Neural progenitor cell (in vitro differentiated cells): ENCODE results near the gene PODN. TPM values are rescaled to one million over a fixed set of nuclear protein-coding genes. Genes with fewer than 3 reads are reported as not detected.

Experiments
- DNase-seq: peaks from one replicate; pipeline ENCODE4 v3.0.0-alpha.2; 2016; ENCODE audit warnings: low spot score
- H2AFZ ChIP-seq: fragments of 200-600 bp; sonication (generic); replicated peaks from 2 replicates; pipeline ENCODE4 v1.6.1; 2016; ENCODE audit warnings: antibody characterized with exemption
- H3F3A ChIP-seq: fragments of 200-600 bp; sonication (generic); 2 replicates; pipeline ENCODE4 v1.6.1; 2016; ENCODE audit warnings: antibody characterized with exemption, low read depth
- H3K27ac ChIP-seq: fragments of 200-600 bp; sonication (generic); 2 replicates; pipeline ENCODE4 v1.5.1; 2016; ENCODE audit warnings: mild to moderate bottlenecking
- H3K27me3 ChIP-seq: fragments of 200-600 bp; sonication (generic); 2 replicates; pipeline ENCODE4 v1.6.1; 2016; ENCODE audit warnings: mild to moderate bottlenecking, moderate library complexity
- H3K36me3 ChIP-seq: fragments of 200-600 bp; sonication (generic); 2 replicates; pipeline ENCODE4 v1.5.1; 2016
- H3K4me1 ChIP-seq: fragments of 200-600 bp; sonication (generic); 2 replicates; pipeline ENCODE4 v1.6.1; 2016; ENCODE audit warnings: mixed run types
- H3K4me2 ChIP-seq: fragments of 200-600 bp; sonication (generic); 2 replicates; pipeline ENCODE4 v1.6.1; 2016
- H3K4me3 ChIP-seq: fragments of 200-600 bp; sonication (generic); 2 replicates; pipeline ENCODE4 v1.5.1; 2016
- H3K79me2 ChIP-seq: fragments of 200-600 bp; sonication (generic); 2 replicates; pipeline ENCODE4 v1.6.1; 2016; ENCODE audit warnings: low read depth
- H3K9ac ChIP-seq: fragments of 200-600 bp; sonication (generic); 2 replicates; pipeline ENCODE4 v1.6.1; 2016
- H3K9me3 ChIP-seq: fragments of 200-600 bp; sonication (generic); 2 replicates; pipeline ENCODE4 v1.5.1; 2016; ENCODE audit warnings: low read depth
- H4K20me1 ChIP-seq: fragments of 200-600 bp; sonication (generic); 2 replicates; pipeline ENCODE4 v1.6.1; 2016; ENCODE audit warnings: low read depth
- H3K27ac Mint-ChIP-seq: 3 replicates; pipeline ENCODE4 v1.8.0; 2021; ENCODE audit warnings: mixed read lengths
- H3K27me3 Mint-ChIP-seq: 2 replicates; pipeline ENCODE4 v1.8.0; 2022; ENCODE audit warnings: low read depth, mild to moderate bottlenecking, inconsistent platforms, moderate library complexity, mixed read lengths; ENCODE audit not compliant: insufficient read depth
- H3K36me3 Mint-ChIP-seq: 3 replicates; pipeline ENCODE4 v1.8.0; 2021; ENCODE audit warnings: mixed read lengths
- H3K4me1 Mint-ChIP-seq: 3 replicates; pipeline ENCODE4 v1.8.0; 2021; ENCODE audit warnings: mixed read lengths
- H3K4me3 Mint-ChIP-seq: 3 replicates; pipeline ENCODE4 v1.8.0; 2021; ENCODE audit warnings: mild to moderate bottlenecking, moderate library complexity, mixed read lengths
- H3K9me3 Mint-ChIP-seq: 3 replicates; pipeline ENCODE4 v1.8.0; 2020; ENCODE audit warnings: mixed read lengths
- EZH2 ChIP-seq: fragments of 200-600 bp; sonication (generic); IDR thresholded peaks from 2 replicates; pipeline ENCODE4 v1.6.1; 2017; ENCODE audit warnings: antibody characterized with exemption, mild to moderate bottlenecking, moderate library complexity
- EZH2phosphoT487 ChIP-seq: fragments of 200-600 bp; sonication (generic); IDR thresholded peaks from 2 replicates; pipeline ENCODE4 v1.6.1; 2017; ENCODE audit warnings: antibody characterized with exemption
- total RNA-seq: library from RNA; depleted of rRNA; stranded (reverse); fragments of >200 nt; gene quantifications from 2 replicates; pipeline ENCODE4 v1.2.3, GENCODE V29; 2015; ENCODE audit warnings: low replicate concordance
- TF ChIP-seq, protein P1 (sequence below): fragments of 200-600 bp; sonication (generic); IDR thresholded peaks from 2 replicates; pipeline ENCODE4 v1.5.1; 2017; ENCODE audit warnings: antibody characterized with exemption, mild to moderate bottlenecking

Gene PODN
- total RNA-seq, 1 donor from 2014 or later: not detected

DNA sequence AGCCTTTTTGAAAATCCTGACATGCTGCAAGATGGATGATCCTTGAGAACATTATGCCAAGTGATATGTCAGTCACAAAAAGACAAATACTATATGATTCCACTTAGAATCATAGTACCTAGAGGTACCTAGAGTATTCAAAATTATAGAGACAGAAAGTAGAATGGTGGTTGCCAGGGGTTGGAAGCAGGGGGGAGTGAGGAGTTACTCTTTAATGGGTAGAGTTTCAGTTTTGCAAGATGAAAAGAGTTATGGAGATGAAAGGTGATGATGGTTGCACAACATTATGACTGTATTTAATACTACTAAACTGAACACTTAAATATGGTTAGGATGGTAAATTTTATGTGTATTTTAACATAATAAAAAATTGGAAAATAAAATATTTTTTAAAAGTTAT is 37.9 kb upstream of the PODN start:
- peaks cover 4% of the 10 kb centered on the region for H3K79me2 ChIP-seq

DNA sequence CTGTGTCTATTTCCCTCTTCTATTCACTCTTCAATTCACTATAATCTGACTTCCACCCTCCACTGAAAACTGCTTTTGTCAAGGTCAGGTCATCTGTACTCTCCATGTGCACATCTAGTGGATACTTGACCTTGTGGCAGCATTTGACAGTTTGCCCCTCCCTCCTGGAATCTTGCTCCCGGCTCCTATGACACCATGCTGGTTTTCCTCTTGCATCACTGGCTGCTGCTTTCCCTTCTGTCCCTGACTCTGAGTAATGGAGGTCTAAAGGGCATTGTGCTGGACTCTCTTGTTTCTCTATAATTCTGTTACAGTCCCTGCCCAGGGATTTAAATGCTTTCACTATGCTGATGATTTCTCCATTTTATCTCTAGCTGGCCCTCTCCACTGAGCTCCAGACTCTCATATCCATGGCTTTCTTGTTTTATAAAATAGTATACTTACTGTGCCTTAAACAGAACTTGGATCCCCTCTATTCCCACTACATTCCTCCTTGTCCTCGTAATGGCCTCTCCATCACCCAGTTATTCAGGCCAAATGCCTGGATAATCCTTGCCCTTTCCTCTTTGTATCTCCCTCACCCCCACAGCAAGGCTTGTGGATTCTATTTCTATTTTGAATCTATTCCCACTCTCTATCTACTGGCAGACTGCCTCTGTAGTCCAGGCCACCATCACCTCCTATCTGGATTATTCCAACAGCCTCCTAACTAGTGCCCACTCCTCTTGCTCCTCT is 36.8 kb upstream of the PODN start:
- Mint-ChIP-seq H3K4me1 (no peaks in the 10 kb centered on the region), H3K27me3 (no peaks in the 10 kb centered on the region), H3K9me3 (no peaks in the 10 kb centered on the region), H3K27ac (no peak overlapping the region), H3K4me3 (no peak overlapping the region), H3K36me3 (no peaks in the 10 kb centered on the region)
- DNase-seq: peak; percentile 26
- H3K27ac ChIP-seq: no peak overlapping the region
- H3K9me3 ChIP-seq: no peaks in the 10 kb centered on the region
- peaks cover 4% of the 10 kb centered on the region for H3K79me2 ChIP-seq
- no peak overlapping the region for H3K4me2 ChIP-seq
- peaks cover 9% of the 10 kb centered on the region for H3K4me1 ChIP-seq
- H3F3A ChIP-seq: peaks cover 5% of the 10 kb centered on the region
- H4K20me1 ChIP-seq: peaks cover 20% of the 10 kb centered on the region
- H3K36me3 ChIP-seq: no peaks in the 10 kb centered on the region
- no peak overlapping the region for H3K9ac ChIP-seq
- no peaks in the 10 kb centered on the region for H3K27me3 ChIP-seq
- H3K4me3 ChIP-seq: no peak overlapping the region
- no peak overlapping the region for H2AFZ ChIP-seq
- TF ChIP-seq, protein P1, sequence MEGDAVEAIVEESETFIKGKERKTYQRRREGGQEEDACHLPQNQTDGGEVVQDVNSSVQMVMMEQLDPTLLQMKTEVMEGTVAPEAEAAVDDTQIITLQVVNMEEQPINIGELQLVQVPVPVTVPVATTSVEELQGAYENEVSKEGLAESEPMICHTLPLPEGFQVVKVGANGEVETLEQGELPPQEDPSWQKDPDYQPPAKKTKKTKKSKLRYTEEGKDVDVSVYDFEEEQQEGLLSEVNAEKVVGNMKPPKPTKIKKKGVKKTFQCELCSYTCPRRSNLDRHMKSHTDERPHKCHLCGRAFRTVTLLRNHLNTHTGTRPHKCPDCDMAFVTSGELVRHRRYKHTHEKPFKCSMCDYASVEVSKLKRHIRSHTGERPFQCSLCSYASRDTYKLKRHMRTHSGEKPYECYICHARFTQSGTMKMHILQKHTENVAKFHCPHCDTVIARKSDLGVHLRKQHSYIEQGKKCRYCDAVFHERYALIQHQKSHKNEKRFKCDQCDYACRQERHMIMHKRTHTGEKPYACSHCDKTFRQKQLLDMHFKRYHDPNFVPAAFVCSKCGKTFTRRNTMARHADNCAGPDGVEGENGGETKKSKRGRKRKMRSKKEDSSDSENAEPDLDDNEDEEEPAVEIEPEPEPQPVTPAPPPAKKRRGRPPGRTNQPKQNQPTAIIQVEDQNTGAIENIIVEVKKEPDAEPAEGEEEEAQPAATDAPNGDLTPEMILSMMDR: no peak
- TF ChIP-seq EZH2phosphoT487 (no peak), EZH2 (no peak)

More for the DNA sequence above, 37.9 kb upstream of the PODN start:
- Histone ChIP-seq H3K9me3 (no peaks in the 10 kb centered on the region), H4K20me1 (peaks cover 20% of the 10 kb centered on the region), H3K36me3 (no peaks in the 10 kb centered on the region), H3K4me3 (no peak overlapping the region), H3K9ac (no peak overlapping the region), H3F3A (peaks cover 5% of the 10 kb centered on the region), H2AFZ (no peak overlapping the region), H3K4me1 (peaks cover 9% of the 10 kb centered on the region), H3K27ac (no peak overlapping the region), H3K4me2 (no peak overlapping the region), H3K27me3 (no peaks in the 10 kb centered on the region)
- TF ChIP-seq, protein P1: no peak
- TF ChIP-seq EZH2 (no peak), EZH2phosphoT487 (no peak)
- DNase-seq: no peak
- Mint-ChIP-seq H3K27me3 (no peaks in the 10 kb centered on the region), H3K9me3 (no peaks in the 10 kb centered on the region), H3K36me3 (no peaks in the 10 kb centered on the region), H3K4me3 (no peak overlapping the region), H3K27ac (no peak overlapping the region), H3K4me1 (no peaks in the 10 kb centered on the region)

DNA sequence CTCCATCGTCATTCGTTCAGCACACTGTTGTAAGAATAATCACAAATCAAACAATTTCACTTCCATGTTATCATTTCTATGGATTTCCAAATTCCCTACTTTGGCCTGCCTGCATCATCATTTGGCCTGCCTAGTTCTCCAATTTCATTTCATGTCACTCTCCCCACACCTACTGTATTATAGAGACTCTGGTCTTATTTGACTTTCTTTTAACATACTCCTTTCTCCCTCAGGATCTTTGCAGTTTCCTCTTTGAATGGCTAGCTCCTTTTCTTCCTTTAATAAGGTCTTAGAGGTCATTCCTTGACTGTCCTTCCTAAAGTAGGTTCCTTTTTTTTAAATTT is 36.3 kb upstream of the PODN start:
- Histone ChIP-seq H3K4me3 (no peak overlapping the region), H3K4me2 (no peak overlapping the region), H3F3A (peaks cover 5% of the 10 kb centered on the region), H3K79me2 (peaks cover 4% of the 10 kb centered on the region), H2AFZ (no peak overlapping the region), H4K20me1 (peaks cover 20% of the 10 kb centered on the region), H3K9ac (no peak overlapping the region), H3K36me3 (no peaks in the 10 kb centered on the region), H3K27ac (no peak overlapping the region), H3K9me3 (no peaks in the 10 kb centered on the region), H3K27me3 (no peaks in the 10 kb centered on the region), H3K4me1 (peaks cover 9% of the 10 kb centered on the region)
- H3K27me3 Mint-ChIP-seq: no peaks in the 10 kb centered on the region
- TF ChIP-seq EZH2phosphoT487: no peak
- TF ChIP-seq EZH2: no peak
- TF ChIP-seq, protein P1: no peak
- no peak overlapping the region for H3K4me3 Mint-ChIP-seq
- no peaks in the 10 kb centered on the region for H3K36me3 Mint-ChIP-seq
- H3K27ac Mint-ChIP-seq: no peak overlapping the region
- H3K9me3 Mint-ChIP-seq: no peaks in the 10 kb centered on the region
- no peak for DNase-seq
- no peaks in the 10 kb centered on the region for H3K4me1 Mint-ChIP-seq
